ENCODE measurements around the gene SCRN1.

Gene SCRN1

GRCh38 chr7:29918850-29919249 is 70.8 kb downstream of the SCRN1 start:
- no peak overlapping the region for H2AFZ ChIP-seq
- H3K4me2 ChIP-seq (ENCODE audit: low read length) = no peak overlapping the region
- no peaks in the 10 kb centered on the region for H3K27me3 ChIP-seq (ENCODE audit: control insufficient read depth, insufficient read depth, low read length)
- H3K9me3 ChIP-seq (ENCODE audit: control insufficient read depth, low read length) = no peaks in the 10 kb centered on the region
- H3K79me2 ChIP-seq = no peaks in the 10 kb centered on the region
- H3K4me3 ChIP-seq (ENCODE audit: low read depth, low read length) = no peak overlapping the region
- H3K4me1 ChIP-seq = no peaks in the 10 kb centered on the region
- no peak overlapping the region for H3K27ac ChIP-seq
- no peaks in the 10 kb centered on the region for H3K36me3 ChIP-seq (ENCODE audit: control insufficient read depth, insufficient read depth, low read length)
- no peak overlapping the region for H3K9ac ChIP-seq
- no peak for TF ChIP-seq CTCF (IDR thresholded peaks at IDR 0.05)

GRCh38 chr7:29917641-29918040 is 72.0 kb downstream of the SCRN1 start:
- H3K9ac ChIP-seq = no peak overlapping the region
- no peaks in the 10 kb centered on the region for H3K27me3 ChIP-seq (ENCODE audit: control insufficient read depth, insufficient read depth, low read length)
- no peaks in the 10 kb centered on the region for H3K4me1 ChIP-seq
- H2AFZ ChIP-seq = no peak overlapping the region
- H3K79me2 ChIP-seq = no peaks in the 10 kb centered on the region
- no peak for TF ChIP-seq CTCF (IDR thresholded peaks at IDR 0.05)
- no peak overlapping the region for H3K4me2 ChIP-seq (ENCODE audit: low read length)
- no peak overlapping the region for H3K27ac ChIP-seq
- H3K36me3 ChIP-seq (ENCODE audit: control insufficient read depth, insufficient read depth, low read length) = no peaks in the 10 kb centered on the region
- H3K9me3 ChIP-seq (ENCODE audit: control insufficient read depth, low read length) = no peaks in the 10 kb centered on the region
- no peak overlapping the region for H3K4me3 ChIP-seq (ENCODE audit: low read depth, low read length)

- no peak overlapping the region for H2AFZ ChIP-seq
- TF ChIP-seq CTCF (IDR thresholded peaks at IDR 0.05) = no peak
- no peak overlapping the region for H3K4me2 ChIP-seq (ENCODE audit: low read length)
- H3K36me3 ChIP-seq (ENCODE audit: control insufficient read depth, insufficient read depth, low read length) = no peaks in the 10 kb centered on the region
- H3K27me3 ChIP-seq (ENCODE audit: control insufficient read depth, insufficient read depth, low read length) = no peaks in the 10 kb centered on the region
- no peak overlapping the region for H3K4me3 ChIP-seq (ENCODE audit: low read depth, low read length)
- peak overlapping the region; percentile 36 for H3K27ac ChIP-seq
- H3K79me2 ChIP-seq = no peaks in the 10 kb centered on the region
- H3K9ac ChIP-seq = no peak overlapping the region
- no peaks in the 10 kb centered on the region for H3K9me3 ChIP-seq (ENCODE audit: control insufficient read depth, low read length)
- no peaks in the 10 kb centered on the region for H3K4me1 ChIP-seq
These were observed 74.0 kb downstream of the SCRN1 start for GRCh38 chr7:29915481-29916215.

GRCh38 chr7:29914180-29914579 is 75.4 kb downstream of the SCRN1 start:
- no peaks in the 10 kb centered on the region for H3K79me2 ChIP-seq
- H3K27me3 ChIP-seq (ENCODE audit: control insufficient read depth, insufficient read depth, low read length) = no peaks in the 10 kb centered on the region
- H2AFZ ChIP-seq = no peak overlapping the region
- H3K9ac ChIP-seq = no peak overlapping the region
- no peak for TF ChIP-seq CTCF (IDR thresholded peaks at IDR 0.05)
- no peak overlapping the region for H3K27ac ChIP-seq
- no peaks in the 10 kb centered on the region for H3K4me1 ChIP-seq
- no peaks in the 10 kb centered on the region for H3K36me3 ChIP-seq (ENCODE audit: control insufficient read depth, insufficient read depth, low read length)
- no peaks in the 10 kb centered on the region for H3K9me3 ChIP-seq (ENCODE audit: control insufficient read depth, low read length)
- no peak overlapping the region for H3K4me3 ChIP-seq (ENCODE audit: low read depth, low read length)
- no peak overlapping the region for H3K4me2 ChIP-seq (ENCODE audit: low read length)
